Activated T-helper 9 cell treated with anti-CD3 and anti-CD28 coated beads, Interleukin-2, amount 50 U/mL, for 16 hours (primary cell): ENCODE measurements around the gene GALNT3.

ENCODE experiments used
- DNase-seq: peaks from one replicate; pipeline ENCODE4 v3.0.0-alpha.2; 2020; ENCODE audit warnings: low read depth

GALNT3 gene

GRCh38 chr2:165793779-165794535, at the start of gene GALNT3:
Gene GALNT3 (minus strand): TSS chr2:165794247. CDS start chr2:165770700, 23,547 bp downstream.
- peak; percentile 15 for DNase-seq

GRCh38 chr2:165843351-165843750, 49.3 kb upstream of the GALNT3 start:
- DNase-seq = no peak

DNA sequence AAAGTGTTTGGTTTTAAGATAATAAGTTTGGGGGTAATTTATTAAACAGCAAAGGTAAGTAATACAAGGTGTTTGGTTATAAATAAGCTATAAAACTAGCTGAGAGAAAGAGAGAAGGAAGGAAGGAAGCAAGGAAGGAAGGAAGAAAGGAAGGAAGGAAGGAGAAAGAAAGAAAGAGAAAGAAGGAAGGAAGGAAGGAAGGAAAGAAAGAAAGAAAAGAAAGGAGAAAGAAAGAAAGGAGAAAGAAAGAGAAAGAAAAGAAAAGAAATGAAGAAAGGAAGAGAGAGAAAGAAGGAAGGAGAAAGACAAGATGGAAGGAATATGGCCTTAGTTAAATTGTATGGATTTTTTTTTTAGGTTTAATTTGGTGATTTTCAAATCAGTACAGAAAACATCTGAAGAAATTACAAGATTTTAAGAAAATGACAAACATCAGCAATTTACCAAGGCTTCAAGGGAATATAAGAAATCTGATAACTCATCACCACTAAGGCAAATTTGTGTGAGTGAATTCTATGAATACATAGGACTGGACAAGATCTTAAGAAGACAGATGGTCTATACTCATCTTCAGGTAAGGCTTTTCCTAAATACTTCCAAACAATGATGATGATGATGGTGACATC, 46.4 kb upstream of the GALNT3 start:
- no peak for DNase-seq

DNA sequence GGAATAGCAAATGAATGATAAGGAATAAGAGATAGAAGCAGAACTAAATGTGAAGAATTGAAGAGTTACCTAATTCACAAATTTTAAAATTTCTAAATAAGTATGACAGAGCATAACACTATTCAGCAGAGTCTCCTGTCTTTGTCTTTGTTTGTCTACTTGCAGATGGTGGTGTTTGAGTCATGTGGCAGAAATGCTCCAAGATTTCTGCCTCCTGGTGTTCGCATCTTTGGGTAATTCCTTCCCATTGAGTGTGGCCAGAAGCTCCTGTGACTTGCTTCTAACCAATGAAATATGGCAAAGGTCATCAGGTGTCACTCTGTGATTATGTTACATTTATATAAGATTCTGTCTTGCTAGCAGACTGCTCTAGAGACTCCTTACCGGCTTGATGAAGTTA, 45.6 kb upstream of the GALNT3 start:
- DNase-seq = no peak

- DNase-seq = no peak
These were observed 43.1 kb upstream of the GALNT3 start for GRCh38 chr2:165837122-165837521.

- DNase-seq = no peak
These were observed 41.3 kb upstream of the GALNT3 start for GRCh38 chr2:165835363-165835762.

- no peak for DNase-seq
These were observed 39.1 kb upstream of the GALNT3 start for GRCh38 chr2:165833156-165833555.

DNA sequence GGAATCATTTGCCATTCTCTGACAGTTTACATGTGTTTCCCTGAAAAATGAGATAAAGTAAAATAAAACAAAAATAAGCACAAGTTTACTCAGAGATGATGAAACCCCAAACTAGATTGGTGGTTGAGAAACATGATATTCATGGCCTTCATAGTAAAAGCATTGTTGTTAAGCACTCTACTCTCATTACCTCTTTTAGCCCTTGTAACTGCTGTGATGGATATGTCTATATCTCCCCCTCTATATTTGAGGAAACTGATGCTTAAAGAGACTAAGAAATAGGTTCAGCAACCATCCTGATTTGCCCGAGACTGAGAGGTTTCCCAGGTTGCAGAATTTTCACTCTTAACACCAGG, 33.9 kb upstream of the GALNT3 start:
- DNase-seq = no peak

DNA sequence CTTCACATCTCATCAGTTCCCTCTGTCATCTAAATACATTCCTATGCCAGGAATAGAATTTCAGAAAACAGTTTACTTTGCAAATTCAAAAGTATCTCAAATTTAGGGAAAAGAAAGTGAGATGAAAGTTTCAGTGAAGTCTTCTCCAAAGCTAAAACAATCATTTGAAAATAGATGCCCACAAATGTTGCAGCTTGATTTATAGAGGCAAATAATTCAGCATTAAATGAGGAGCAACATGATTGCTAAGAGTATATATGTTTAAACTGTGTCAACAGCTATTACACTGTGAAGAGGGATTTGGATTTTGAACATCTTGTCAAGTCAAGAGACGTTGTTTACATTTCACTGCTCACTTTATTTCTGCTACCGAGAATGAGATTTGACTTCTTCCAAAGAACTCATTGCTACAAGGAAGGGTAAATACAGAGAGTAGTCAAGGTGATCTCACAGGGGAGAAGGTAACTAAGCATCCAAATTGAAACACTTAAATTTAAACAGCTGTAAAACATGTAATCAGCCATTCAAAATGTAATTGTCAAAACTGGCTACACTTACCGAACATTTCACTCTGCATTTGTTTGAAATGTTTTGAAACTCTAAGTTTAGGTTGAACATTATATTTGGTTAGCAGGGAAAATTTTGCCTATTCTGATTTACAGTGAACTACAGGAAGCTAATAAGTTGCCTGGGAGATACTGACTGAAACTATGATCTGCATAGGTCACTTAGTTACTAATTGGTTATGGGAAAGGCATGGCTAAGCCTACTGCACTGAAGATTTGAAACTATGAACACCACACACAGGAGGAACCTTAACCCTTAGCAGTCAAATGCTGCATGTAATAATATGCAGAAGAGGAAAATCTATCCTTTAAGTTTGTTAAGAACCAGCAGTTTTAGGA, 33.2 kb upstream of the GALNT3 start:
- no peak for DNase-seq

DNA sequence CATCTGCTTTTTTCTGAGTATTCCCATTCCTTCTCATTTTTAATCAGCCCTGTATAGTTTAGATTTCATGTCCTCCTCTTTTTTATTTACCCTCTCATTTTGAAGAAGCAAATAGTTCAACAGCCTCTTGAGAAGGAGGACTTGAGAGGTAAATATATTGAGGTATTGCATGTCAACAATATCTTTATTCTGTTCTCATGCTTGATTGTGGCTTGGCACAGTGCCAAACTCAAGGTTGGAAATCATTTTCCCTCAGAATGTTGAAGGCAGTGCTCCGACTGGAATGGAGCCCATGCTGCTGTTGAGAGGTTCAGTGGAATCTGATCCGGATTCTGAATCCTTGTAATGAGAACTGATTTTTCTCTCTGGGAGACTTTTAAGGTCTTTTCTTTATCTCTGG, 31.0 kb upstream of the GALNT3 start:
- no peak for DNase-seq

- DNase-seq = no peak
These were observed 26.2 kb upstream of the GALNT3 start for GRCh38 chr2:165820296-165820695.

DNA sequence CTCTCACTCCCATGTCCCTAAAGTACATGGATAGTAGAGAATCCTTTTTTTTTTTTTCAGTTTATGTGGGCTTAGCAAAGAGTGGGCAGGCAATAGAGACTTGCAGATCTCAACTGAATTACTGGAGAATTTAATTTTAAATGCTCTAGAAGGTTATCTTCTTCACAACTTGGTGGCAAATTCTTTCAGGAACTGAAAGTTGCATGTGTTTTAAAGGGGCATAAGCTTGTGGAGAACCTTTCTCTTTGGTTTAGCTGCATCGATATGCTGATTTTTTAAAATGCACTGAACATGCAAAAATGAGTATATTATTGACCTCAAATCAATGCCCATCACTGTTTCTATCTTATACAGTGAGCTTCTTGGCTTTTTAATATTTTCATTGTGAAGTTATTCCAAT, 24.9 kb upstream of the GALNT3 start:
- DNase-seq = no peak

DNA sequence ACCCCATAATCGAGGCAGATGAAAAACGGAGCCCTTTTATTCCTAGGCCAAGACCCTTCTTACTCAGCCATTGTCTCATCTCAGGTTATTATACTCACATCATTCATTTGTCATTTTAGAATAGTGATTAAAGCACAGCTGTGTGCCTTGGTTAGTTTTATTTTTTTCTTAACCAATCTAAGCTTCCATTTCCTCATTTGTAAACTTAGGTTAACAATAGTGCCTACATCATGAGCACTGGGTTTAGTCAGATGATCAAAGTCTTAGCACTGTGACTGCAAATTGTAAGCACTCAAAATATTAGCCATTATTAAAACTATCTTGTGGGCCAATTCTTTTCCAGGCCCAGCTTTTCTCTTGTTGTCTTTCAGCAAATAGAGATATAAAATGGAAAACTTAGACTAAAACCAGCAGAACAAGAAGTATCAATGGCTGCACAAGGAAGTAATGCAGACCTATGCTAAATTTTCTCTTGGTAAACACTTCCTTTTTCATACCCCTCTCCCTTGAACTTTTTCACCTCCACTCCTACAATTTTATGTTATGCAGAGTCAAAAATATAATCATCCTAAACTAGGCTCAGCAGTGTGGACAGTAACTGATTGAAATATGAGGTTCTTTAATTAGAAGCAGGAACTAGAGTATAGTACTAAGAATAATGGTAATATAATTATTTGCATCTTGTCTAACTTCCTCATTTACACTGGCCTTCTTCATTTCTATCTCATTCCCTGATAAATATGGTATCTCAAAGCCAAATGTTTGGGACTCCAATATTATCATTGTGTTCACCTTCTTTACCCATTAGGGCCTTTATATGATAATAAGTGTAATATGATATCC, 21.5 kb upstream of the GALNT3 start:
- DNase-seq = no peak

GRCh38 chr2:165814473-165814872, 20.4 kb upstream of the GALNT3 start:
- no peak for DNase-seq

- DNase-seq = no peak
These were observed 17.7 kb upstream of the GALNT3 start for GRCh38 chr2:165811592-165812370.

DNA sequence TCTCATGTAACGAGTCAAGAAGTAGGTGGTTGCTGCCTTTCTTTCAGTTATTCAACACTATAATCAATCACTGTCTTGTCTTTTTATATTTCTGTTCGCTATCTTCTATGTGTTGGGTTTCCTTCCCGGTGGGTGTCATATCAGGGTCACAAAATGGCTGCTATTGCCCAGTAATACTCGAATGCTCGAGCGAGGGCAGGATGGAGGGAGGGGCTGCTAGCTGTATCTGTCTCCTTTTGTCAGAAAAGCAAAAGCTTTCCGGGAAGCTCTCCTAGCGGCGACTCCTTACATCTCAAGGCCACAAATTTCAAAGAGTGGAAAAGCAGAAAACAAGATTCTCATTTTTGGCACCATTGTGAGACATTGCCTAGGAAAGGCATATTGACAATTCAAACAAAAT, 16.4 kb upstream of the GALNT3 start:
- DNase-seq = no peak

DNA sequence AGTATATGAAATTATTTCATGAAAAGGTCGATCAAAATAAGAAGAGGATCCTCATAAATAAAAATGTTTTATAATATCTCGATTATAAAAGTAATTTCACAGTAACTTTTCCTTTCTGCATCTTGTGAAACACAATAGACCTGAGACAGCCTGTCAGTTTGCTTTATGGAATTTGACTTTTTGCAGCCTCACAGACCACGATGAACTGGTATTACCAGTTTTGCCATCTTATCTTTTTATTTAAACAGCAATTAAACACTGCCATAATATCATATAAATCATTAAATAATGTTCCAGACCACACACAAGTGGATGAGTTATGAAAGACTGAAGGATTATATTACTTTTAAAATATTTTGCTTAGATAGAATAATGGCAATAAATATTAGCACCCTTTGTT, 10.7 kb upstream of the GALNT3 start:
- no peak for DNase-seq

DNA sequence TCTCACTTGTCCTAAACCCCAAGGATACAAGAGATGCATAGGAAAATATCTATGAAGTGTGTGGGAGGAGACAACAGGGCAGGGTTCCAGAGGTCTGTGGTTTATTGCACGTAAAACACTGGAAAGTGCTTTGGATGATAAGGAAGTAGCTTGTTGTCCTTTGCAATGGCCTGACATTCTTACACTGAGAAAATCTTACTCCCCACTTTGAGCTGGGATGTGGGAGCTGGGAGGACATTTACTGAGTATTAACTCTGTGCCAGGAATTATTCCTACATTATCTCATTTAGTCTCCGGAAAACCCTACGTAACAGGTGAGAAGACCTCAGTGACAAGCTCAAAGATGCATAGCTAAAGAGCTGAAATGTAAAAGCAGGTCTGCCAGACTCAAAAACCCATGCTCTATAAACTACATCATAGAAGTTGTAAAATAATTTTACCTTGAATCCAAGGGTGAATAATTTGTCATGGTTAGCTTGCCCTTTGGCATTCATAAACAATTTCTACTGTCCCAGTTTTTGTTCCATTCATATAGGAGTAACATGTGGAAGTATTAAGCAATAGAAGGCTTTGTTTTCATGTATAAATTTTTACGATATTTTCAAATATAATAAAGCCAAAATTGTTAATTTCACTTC, 9.2 kb upstream of the GALNT3 start:
- DNase-seq = no peak

- DNase-seq = no peak
These were observed 7.1 kb upstream of the GALNT3 start for GRCh38 chr2:165801176-165801575.

GRCh38 chr2:165796819-165797530, 2.9 kb upstream of the GALNT3 start:
- no peak for DNase-seq
